H1 (cell line): ENCODE results near the gene TYW1B. TPM values are rescaled to one million over a fixed set of nuclear protein-coding genes. Genes with fewer than 3 reads are reported as not detected.
A peak's percentile ranks its signal among the peaks of the same experiment; 100 is the strongest.
"Not testable (repeated sequence)": the region's sequence is repeated elsewhere in the genome, so short reads cannot be mapped to it uniquely, and the experiment has no call there.

Source experiments
- CTCF ChIA-PET: fragments of 300-600 bp; sonication (Branson Sonifier 250); formaldehyde crosslinking; loops from one replicate; lab custom pipeline; 2021; ENCODE audit not compliant: partially characterized antibody; lab: Charles Lee
- POLR2A ChIA-PET: fragments of 300-600 bp; sonication (Branson Sonifier 250); formaldehyde crosslinking; loops from one replicate; lab custom pipeline; 2021; ENCODE audit warnings: inconsistent platforms; ENCODE audit not compliant: partially characterized antibody; lab: Charles Lee
- DNase-seq, 2 experiments: peaks; one replicate each; pipeline versions ENCODE4 v3.0.0 to v3.0.0-alpha.2; 2010 to 2022; ENCODE audit warnings: low spot score in 2 of 2, low read depth in 1 of 2, mixed read lengths in 1 of 2
- FAIRE-seq: peaks from 2 replicates; lab custom pipeline; 2011; peaks lifted over from hg19 to GRCh38; lab: Jason Lieb, UNC
- H2AFZ ChIP-seq: 2 replicates; pipeline ENCODE4 v1.8.1; 2012; ENCODE audit warnings: low read length, inconsistent platforms
- H2AK5ac ChIP-seq: 2 replicates; pipeline ENCODE4 v1.6.1; 2013; ENCODE audit warnings: low read depth, low read length
- H2BK120ac ChIP-seq: replicated peaks from 2 replicates; pipeline ENCODE3; 2013; ENCODE audit warnings: low read depth, low read length, inconsistent platforms
- H2BK12ac ChIP-seq: 2 replicates; pipeline ENCODE4 v1.6.1; 2013; ENCODE audit warnings: low read depth, low read length
- H2BK15ac ChIP-seq: 2 replicates; pipeline ENCODE4 v1.6.1; 2013; ENCODE audit warnings: low read length
- H2BK20ac ChIP-seq: 2 replicates; pipeline ENCODE4 v1.6.1; 2013; ENCODE audit warnings: low read length
- H2BK5ac ChIP-seq: 2 replicates; pipeline ENCODE4 v1.6.1; 2013; ENCODE audit warnings: low read depth, low read length
- H3K14ac ChIP-seq: 2 replicates; pipeline ENCODE4 v1.6.1; 2013; ENCODE audit warnings: inconsistent platforms; ENCODE audit not compliant: insufficient read length
- H3K18ac ChIP-seq: 2 replicates; pipeline ENCODE4 v1.6.1; 2013; ENCODE audit warnings: low read length; ENCODE audit errors: extremely low read depth
- H3K23ac ChIP-seq: 2 replicates; pipeline ENCODE4 v1.6.1; 2013; ENCODE audit warnings: inconsistent platforms; ENCODE audit not compliant: insufficient read length
- H3K23me2 ChIP-seq: 2 replicates; pipeline ENCODE4 v1.6.1; 2013; ENCODE audit warnings: low read depth, low read length
- H3K27ac ChIP-seq: 2 replicates; pipeline ENCODE4 v1.6.1; 2011; ENCODE audit warnings: low read depth, low read length, inconsistent platforms
- H3K27me3 ChIP-seq, 4 experiments: replicated peaks in 1 of 4; 1 replicate in 1 of 4; 2 replicates in 3 of 4; pipeline versions ENCODE4 v1.6.1 to v1.8.1; 2011 to 2013; ENCODE audit warnings: low read length in 3 of 4, mild to moderate bottlenecking in 3 of 4, inconsistent platforms in 2 of 4, mixed read lengths in 2 of 4, moderate library complexity in 1 of 4; ENCODE audit not compliant: control insufficient read depth in 3 of 4, insufficient read depth in 3 of 4; ENCODE audit errors: extremely low read depth in 1 of 4
- H3K36me3 ChIP-seq, 4 experiments: 2 replicates each; pipeline versions ENCODE4 v1.6.1 to v1.8.1; 2011 to 2013; ENCODE audit warnings: mild to moderate bottlenecking in 4 of 4, low read length in 3 of 4, moderate library complexity in 2 of 4, control low read depth in 1 of 4, inconsistent platforms in 1 of 4; ENCODE audit not compliant: insufficient read depth in 4 of 4, control insufficient read depth in 2 of 4
- H3K4ac ChIP-seq: replicated peaks from 2 replicates; pipeline ENCODE3; 2013; ENCODE audit warnings: low read length, low read depth, mixed read lengths, inconsistent platforms; ENCODE audit not compliant: insufficient read length
- H3K4me1 ChIP-seq, 4 experiments: replicated peaks in 1 of 4; 1 replicate in 1 of 4; 2 replicates in 3 of 4; pipeline versions ENCODE4 v1.6.1 to v1.8.1; 2011 to 2013; ENCODE audit warnings: low read length in 3 of 4, inconsistent platforms in 2 of 4, mixed read lengths in 1 of 4; ENCODE audit not compliant: insufficient read depth in 4 of 4, control insufficient read depth in 3 of 4
- H3K4me2 ChIP-seq, 2 experiments: 2 replicates each; pipeline versions ENCODE4 v1.6.1 to v1.8.1; 2011 to 2013; ENCODE audit warnings: low read depth in 2 of 2, low read length in 2 of 2, control low read depth in 1 of 2, inconsistent platforms in 1 of 2, mild to moderate bottlenecking in 1 of 2; ENCODE audit not compliant: insufficient read depth in 1 of 2
- H3K4me3 ChIP-seq, 4 experiments: fragments of 200-600, 300-600 bp in 1 of 4; sonication (generic), shearing (Covaris generic), sonication (Bioruptor Twin) in 1 of 4; 2 replicates each; pipeline versions ENCODE4 v1.5.1 to v1.8.1; 2011 to 2016; ENCODE audit warnings: low read length in 4 of 4, low read depth in 3 of 4, control low read depth in 2 of 4, inconsistent platforms in 2 of 4, mild to moderate bottlenecking in 2 of 4, mixed read lengths in 1 of 4, moderate library complexity in 1 of 4; ENCODE audit not compliant: insufficient read depth in 2 of 4; ENCODE audit errors: extremely low read depth in 1 of 4
- H3K56ac ChIP-seq: replicated peaks from 2 replicates; pipeline ENCODE3; 2013; ENCODE audit warnings: low read depth, mild to moderate bottlenecking, mixed read lengths, low read length, inconsistent platforms; ENCODE audit not compliant: insufficient read length
- H3K79me1 ChIP-seq: 2 replicates; pipeline ENCODE4 v1.6.1; 2013; ENCODE audit warnings: low read depth, low read length, control low read depth
- H3K79me2 ChIP-seq, 2 experiments: 2 replicates each; pipeline versions ENCODE4 v1.6.1 to v1.8.1; 2012 to 2013; ENCODE audit warnings: low read length in 2 of 2, mild to moderate bottlenecking in 2 of 2, inconsistent platforms in 1 of 2; ENCODE audit not compliant: insufficient read depth in 2 of 2, control insufficient read depth in 1 of 2
- H3K9ac ChIP-seq, 4 experiments: replicated peaks in 1 of 4; 1 replicate in 1 of 4; 2 replicates in 3 of 4; pipeline versions ENCODE4 v1.6.1 to v1.8.1; 2011 to 2013; ENCODE audit warnings: low read depth in 3 of 4, low read length in 3 of 4, control low read depth in 2 of 4, mild to moderate bottlenecking in 2 of 4, moderate library complexity in 2 of 4, inconsistent platforms in 1 of 4; ENCODE audit errors: extremely low read depth in 1 of 4
- H3K9me3 ChIP-seq, 2 experiments: 2 replicates each; pipeline versions ENCODE4 v1.6.1 to v1.8.1; 2012 to 2013; ENCODE audit warnings: mild to moderate bottlenecking in 2 of 2, moderate library complexity in 2 of 2, control low read depth in 1 of 2, inconsistent platforms in 1 of 2, low read depth in 1 of 2, low read length in 1 of 2, mixed read lengths in 1 of 2; ENCODE audit not compliant: insufficient read depth in 2 of 2
- H4K20me1 ChIP-seq, 2 experiments: replicated peaks in 1 of 2; 2 replicates each; pipeline versions ENCODE3 to v1.8.1; 2011 to 2013; ENCODE audit warnings: inconsistent platforms in 2 of 2, low read length in 2 of 2, mild to moderate bottlenecking in 1 of 2; ENCODE audit not compliant: insufficient read depth in 2 of 2, control insufficient read depth in 1 of 2
- H4K5ac ChIP-seq: 2 replicates; pipeline ENCODE4 v1.6.1; 2013; ENCODE audit warnings: low read length, low read depth, mixed read lengths, inconsistent platforms; ENCODE audit not compliant: insufficient read length
- H4K8ac ChIP-seq: 2 replicates; pipeline ENCODE4 v1.8.0; 2013; ENCODE audit warnings: mild to moderate bottlenecking, moderate library complexity, low read length, inconsistent platforms; ENCODE audit not compliant: insufficient read depth; ENCODE audit errors: extremely low read depth
- H4K91ac ChIP-seq: replicated peaks from 2 replicates; pipeline ENCODE3; 2013; ENCODE audit warnings: low read length, mixed read lengths, inconsistent platforms; ENCODE audit not compliant: insufficient read length
- WGBS, 2 experiments: shearing (Covaris generic) in 1 of 2; methylation state at CpG; one replicate each; pipeline versions ENCODE4 v1.1.6 to v1.1.7; 2013 to 2015; ENCODE audit warnings: low lambda C conversion rate in 2 of 2, mixed read lengths in 2 of 2, inconsistent platforms in 1 of 2, low coverage in 1 of 2, missing lambda C conversion rate in 1 of 2; ENCODE audit not compliant: insufficient replicate concordance in 2 of 2, insufficient coverage in 1 of 2, insufficient read length in 1 of 2; ENCODE audit errors: extremely low coverage in 1 of 2, missing lambda C conversion rate in 1 of 2; 5-methylcytosine and 5-hydroxymethylcytosine counted together
- polyA plus RNA-seq, 7 experiments: library from polyadenylated mRNA; depleted of rRNA in 3 of 7; stranded (reverse) in 5 of 7; unstranded in 2 of 7; fragments of >200 nt in 5 of 7; fragments of 200-250 nt in 2 of 7; gene quantifications; 1 replicate in 5 of 7; 2 replicates in 1 of 7; 4 replicates in 1 of 7; pipeline versions ENCODE4 v1.2.1 to v1.2.3, GENCODE V29; 2011 to 2013; ENCODE audit warnings: missing spikeins in 2 of 7, mixed read lengths in 2 of 7
- total RNA-seq: library from RNA; stranded (reverse); fragmentation: NEBNext Ultra II Directional; extraction: Animal tissue kit (Norgen Biotek cat#: 25700); gene quantifications from 2 replicates; pipeline ENCODE4 v1.2.1, GENCODE V29; 2021

Gene TYW1B
- total and polyA plus RNA-seq, 2 of the 8 experiments (the other 6 are each of a cell fraction or from before 2014, with no cell fraction given): 6.8 to 12.6 TPM

DNA sequence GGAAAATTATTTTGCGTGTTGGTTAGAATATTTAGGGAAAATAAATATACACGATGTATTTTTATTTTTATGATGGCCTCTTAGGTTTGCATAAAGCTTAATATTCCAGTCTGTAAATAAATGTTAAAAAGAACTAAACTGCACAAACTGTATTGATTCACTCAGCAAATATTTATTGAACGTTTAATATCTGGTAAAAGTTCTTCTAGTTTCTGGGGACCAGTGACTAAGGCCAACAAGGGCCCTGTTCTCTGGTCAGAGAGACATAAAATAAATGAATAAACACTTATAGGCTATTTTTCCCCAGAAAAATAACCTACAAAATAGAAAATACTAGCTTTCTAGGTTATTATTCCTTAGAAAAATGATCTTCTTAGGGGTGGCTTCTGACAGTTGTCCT lies 157.2 kb downstream of the TYW1B start:
- H3K79me1 ChIP-seq, H3K4me2 ChIP-seq, H2BK120ac ChIP-seq, H3K18ac ChIP-seq, POLR2A ChIA-PET, H2AFZ ChIP-seq, CTCF ChIA-PET, H3K23me2 ChIP-seq, H3K4ac ChIP-seq, H4K20me1 ChIP-seq, H3K9ac ChIP-seq, H3K79me2 ChIP-seq, H3K36me3 ChIP-seq, H4K8ac ChIP-seq, H2BK5ac ChIP-seq, H3K4me3 ChIP-seq, H3K27me3 ChIP-seq, H2BK20ac ChIP-seq, H3K23ac ChIP-seq, H3K4me1 ChIP-seq, H2BK12ac ChIP-seq, H3K14ac ChIP-seq, H3K9me3 ChIP-seq, H3K27ac ChIP-seq, H2AK5ac ChIP-seq, DNase-seq, H4K5ac ChIP-seq, FAIRE-seq, H2BK15ac ChIP-seq, H4K91ac ChIP-seq, H3K56ac ChIP-seq: not testable (repeated sequence)
- WGBS, 2 experiments: 92% methylated on average over 3 of the region's 3 CpGs; no CpG with 5 or more reads in 1 of the 2 experiments

DNA sequence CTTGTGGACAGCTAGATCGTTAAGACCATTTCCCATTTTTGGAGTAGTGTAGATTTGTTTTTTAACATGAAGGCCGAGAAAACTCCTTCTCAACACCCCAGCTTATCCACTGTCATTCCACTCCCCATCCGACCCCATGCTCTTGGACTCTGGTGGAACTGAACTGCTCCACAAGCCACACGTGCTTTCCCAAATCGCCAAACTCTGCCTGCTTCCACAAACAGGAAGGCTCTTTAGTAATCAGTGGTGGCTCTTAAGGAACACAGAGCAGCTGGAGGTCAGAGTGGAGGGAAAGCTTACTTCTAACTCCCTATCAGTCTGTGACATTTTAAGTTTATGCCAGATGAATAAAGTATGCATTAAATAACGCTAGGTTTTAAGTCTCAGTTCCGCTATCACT lies 159.6 kb downstream of the TYW1B start:
- H4K91ac ChIP-seq, H3K4me3 ChIP-seq, H4K5ac ChIP-seq, H3K9ac ChIP-seq, H3K4me1 ChIP-seq, POLR2A ChIA-PET, H3K4ac ChIP-seq, H2BK12ac ChIP-seq, H3K27me3 ChIP-seq, H2BK5ac ChIP-seq, CTCF ChIA-PET, H4K8ac ChIP-seq, H2AFZ ChIP-seq, H2AK5ac ChIP-seq, H3K18ac ChIP-seq, H3K36me3 ChIP-seq, H3K23ac ChIP-seq, H3K14ac ChIP-seq, H2BK120ac ChIP-seq, H3K23me2 ChIP-seq, H3K4me2 ChIP-seq, H2BK20ac ChIP-seq, H2BK15ac ChIP-seq, H3K79me1 ChIP-seq, DNase-seq, H3K56ac ChIP-seq, H3K27ac ChIP-seq, H4K20me1 ChIP-seq, H3K79me2 ChIP-seq, H3K9me3 ChIP-seq: not testable (repeated sequence)
- WGBS, 2 experiments: 77% methylated on average over 7 of the region's 7 CpGs; no CpG with 5 or more reads in 1 of the 2 experiments
- peak; percentile 57 for FAIRE-seq
